Fibroblast of the aortic adventitia (primary cell): ENCODE measurements around the gene SCLY. TPM values are rescaled to one million over a fixed set of nuclear protein-coding genes. Genes with fewer than 3 reads are reported as not detected.

Source experiments
- DNase-seq: peaks from one replicate; pipeline ENCODE4 v3.0.0-alpha.2; 2010; ENCODE audit warnings: low read depth
- H3K4me3 ChIP-seq: 2 replicates; pipeline ENCODE4 v1.5.1; 2011; ENCODE audit warnings: low read depth, mild to moderate bottlenecking, control low read depth, low read length, moderate library complexity
- CTCF ChIP-seq: IDR thresholded peaks from 2 replicates; pipeline ENCODE4 v1.5.1; 2011; ENCODE audit warnings: mild to moderate bottlenecking, low read length, control low read depth, inconsistent platforms; ENCODE audit not compliant: insufficient read depth
- total RNA-seq: library from RNA; depleted of rRNA; stranded (reverse); fragments of >200 nt; gene quantifications from 2 replicates; pipeline ENCODE4 v1.2.3, GENCODE V29; 2012; ENCODE audit warnings: low replicate concordance

Gene SCLY
- total RNA-seq, 1 donor: 13.0 TPM

GRCh38 chr2:238021327-238021726, 39.5 kb upstream of the SCLY start:
- H3K4me3 ChIP-seq: no peak overlapping the region
- no peak for DNase-seq
- no peak for TF ChIP-seq CTCF

- no peak for DNase-seq
- no peak for TF ChIP-seq CTCF
- no peak overlapping the region for H3K4me3 ChIP-seq
Observed at GRCh38 chr2:238022594-238023157, 38.1 kb upstream of the SCLY start.

GRCh38 chr2:238023608-238024007, 37.2 kb upstream of the SCLY start:
- H3K4me3 ChIP-seq: no peak overlapping the region
- no peak for TF ChIP-seq CTCF
- no peak for DNase-seq

GRCh38 chr2:238024986-238025385, 35.8 kb upstream of the SCLY start:
- no peak overlapping the region for H3K4me3 ChIP-seq
- peak; percentile 39 for DNase-seq
- TF ChIP-seq CTCF: no peak

- no peak for TF ChIP-seq CTCF
- no peak for DNase-seq
Observed at GRCh38 chr2:238025741-238026360, 35.0 kb upstream of the SCLY start.

GRCh38 chr2:238027058-238027457, 33.7 kb upstream of the SCLY start:
- no peak overlapping the region for H3K4me3 ChIP-seq
- no peak for DNase-seq
- no peak for TF ChIP-seq CTCF

More at GRCh38 chr2:238025741-238026360, 35.0 kb upstream of the SCLY start:
- H3K4me3 ChIP-seq: no peak overlapping the region
